ENCODE data around the gene LRIG1.

LRIG1 gene

DNA sequence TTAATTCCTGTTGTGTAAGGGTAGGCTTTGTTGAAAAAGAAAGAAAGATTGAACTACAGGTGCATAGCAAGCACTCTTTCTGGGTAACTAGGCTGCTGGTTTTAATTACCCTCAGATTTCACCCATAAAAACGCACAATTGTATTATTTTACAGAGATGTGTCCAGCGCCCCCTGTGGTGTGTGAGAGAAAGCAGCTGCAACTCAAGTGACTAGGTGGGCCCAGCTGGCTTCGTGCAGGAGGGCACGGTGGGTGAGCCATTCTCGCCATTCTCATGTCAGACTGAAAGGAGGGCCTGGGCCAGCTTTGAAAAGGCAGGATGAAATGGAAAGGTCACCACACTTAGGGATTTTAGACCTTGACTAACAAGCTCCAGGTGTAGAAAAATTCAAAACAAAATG, 122.6 kb downstream of the LRIG1 start:
- TF ChIP-seq ZNF362 (tag by site-specific recombination; IDR thresholded peaks at IDR 0.05) = no peak
- TF ChIP-seq, protein P1, sequence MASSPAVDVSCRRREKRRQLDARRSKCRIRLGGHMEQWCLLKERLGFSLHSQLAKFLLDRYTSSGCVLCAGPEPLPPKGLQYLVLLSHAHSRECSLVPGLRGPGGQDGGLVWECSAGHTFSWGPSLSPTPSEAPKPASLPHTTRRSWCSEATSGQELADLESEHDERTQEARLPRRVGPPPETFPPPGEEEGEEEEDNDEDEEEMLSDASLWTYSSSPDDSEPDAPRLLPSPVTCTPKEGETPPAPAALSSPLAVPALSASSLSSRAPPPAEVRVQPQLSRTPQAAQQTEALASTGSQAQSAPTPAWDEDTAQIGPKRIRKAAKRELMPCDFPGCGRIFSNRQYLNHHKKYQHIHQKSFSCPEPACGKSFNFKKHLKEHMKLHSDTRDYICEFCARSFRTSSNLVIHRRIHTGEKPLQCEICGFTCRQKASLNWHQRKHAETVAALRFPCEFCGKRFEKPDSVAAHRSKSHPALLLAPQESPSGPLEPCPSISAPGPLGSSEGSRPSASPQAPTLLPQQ (tag by site-specific recombination; IDR thresholded peaks at IDR 0.05) = 0 out of 2 replicates have a peak, but pooled peaks have one; percentile 47
- peak; percentile 23; the same call in 1 of the 2 replicates for TF ChIP-seq ZFP69B (tag by site-specific recombination; IDR thresholded peaks at IDR 0.05)
- TF ChIP-seq HOXA7 (CRISPR knock-in tag; IDR thresholded peaks at IDR 0.05; ENCODE audit: borderline replicate concordance) = no peak
- Histone ChIP-seq H3K4me3 (ENCODE audit: low read depth, low read length) (no peak overlapping the region), H3K27ac (ENCODE audit: extremely low read depth, low read depth, low read length) (no peak overlapping the region), H3K9me3 (ENCODE audit: control insufficient read depth, insufficient read depth, low read depth, low read length) (no peaks in the 10 kb centered on the region), H3K36me3 (ENCODE audit: control insufficient read depth in 2 of 2, insufficient read depth in 1 of 2, low read length in 2 of 2) (peaks cover 0 to 74% of the 10 kb centered on the region in 2 experiments; a peak in 1 of 3 replicates), H3K4me1 (ENCODE audit: control insufficient read depth, insufficient read depth, low read length) (no peaks in the 10 kb centered on the region)
- ChIA-PET POLR2A (no interaction called here), CTCF (interaction anchor here (0.6 to 2.2 kb wide), 21 partner anchors 11 to 443 kb away, joined by 3 to 17 read pairs (median 4); no protein-coding TSS in a partner anchor)

DNA sequence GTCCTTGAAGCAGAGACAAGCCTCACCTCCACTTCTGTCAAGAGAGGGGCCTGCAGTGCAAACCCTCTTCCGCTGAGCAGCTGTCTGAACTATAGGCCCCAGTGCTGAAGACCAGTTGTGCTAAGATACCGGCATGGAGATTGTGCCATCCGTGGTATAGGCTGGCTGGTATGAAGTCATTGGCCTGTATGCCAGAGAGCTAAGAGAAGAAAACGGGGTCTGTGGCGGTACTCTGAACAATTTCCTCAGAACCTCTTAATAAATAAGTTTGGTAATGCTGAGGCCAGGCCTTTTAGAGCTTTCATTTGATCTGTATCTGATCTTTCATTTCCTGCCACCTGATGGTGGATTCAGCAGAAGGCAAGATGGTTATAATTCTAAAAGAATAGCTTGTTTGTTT, 123.0 kb downstream of the LRIG1 start:
- H3K4me1 ChIP-seq (ENCODE audit: control insufficient read depth, insufficient read depth, low read length) = no peaks in the 10 kb centered on the region
- H3K9me3 ChIP-seq (ENCODE audit: control insufficient read depth, insufficient read depth, low read depth, low read length) = no peaks in the 10 kb centered on the region
- no peak overlapping the region for H3K4me3 ChIP-seq (ENCODE audit: low read depth, low read length)
- H3K27ac ChIP-seq (ENCODE audit: extremely low read depth, low read depth, low read length) = no peak overlapping the region
- POLR2A ChIA-PET = no interaction called here
- CTCF ChIA-PET = interaction anchor here (0.6 to 2.2 kb wide), 19 partner anchors 9 to 444 kb away, joined by 3 to 17 read pairs (median 4); no protein-coding TSS in a partner anchor
- TF ChIP-seq SCRT1 (tag by site-specific recombination; IDR thresholded peaks at IDR 0.05; ENCODE audit: borderline replicate concordance) (no peak), ZNF354C (tag by site-specific recombination; IDR thresholded peaks at IDR 0.05; ENCODE audit: borderline replicate concordance, low read depth) (no peak), OVOL3 (tag by site-specific recombination; IDR thresholded peaks at IDR 0.05) (no peak), ZNF561 (tag by site-specific recombination; IDR thresholded peaks at IDR 0.05; ENCODE audit: borderline replicate concordance) (no peak), ZNF146 (tag by site-specific recombination; IDR thresholded peaks at IDR 0.05) (no peak), BCL11A (tag by site-specific recombination; IDR thresholded peaks at IDR 0.05; ENCODE audit: low read depth) (no peak), ZNF658 (tag by site-specific recombination; IDR thresholded peaks at IDR 0.05) (no peak), ZNF514 (tag by site-specific recombination; IDR thresholded peaks at IDR 0.05) (no peak), ZFP3 (tag by site-specific recombination; IDR thresholded peaks at IDR 0.05; ENCODE audit: low read depth) (no peak)
- TF ChIP-seq, protein P2, sequence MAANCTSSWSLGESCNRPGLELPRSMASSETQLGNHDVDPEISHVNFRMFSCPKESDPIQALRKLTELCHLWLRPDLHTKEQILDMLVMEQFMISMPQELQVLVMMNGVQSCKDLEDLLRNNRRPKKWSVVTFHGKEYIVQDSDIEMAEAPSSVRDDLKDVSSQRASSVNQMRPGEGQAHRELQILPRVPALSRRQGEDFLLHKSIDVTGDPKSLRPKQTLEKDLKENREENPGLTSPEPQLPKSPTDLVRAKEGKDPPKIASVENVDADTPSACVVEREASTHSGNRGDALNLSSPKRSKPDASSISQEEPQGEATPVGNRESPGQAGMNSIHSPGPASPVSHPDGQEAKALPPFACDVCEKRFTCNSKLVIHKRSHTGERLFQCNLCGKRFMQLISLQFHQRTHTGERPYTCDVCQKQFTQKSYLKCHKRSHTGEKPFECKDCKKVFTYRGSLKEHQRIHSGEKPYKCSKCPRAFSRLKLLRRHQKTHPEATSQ (tag by site-specific recombination; IDR thresholded peaks at IDR 0.05) = no peak
- H3K36me3 ChIP-seq (ENCODE audit: control insufficient read depth in 2 of 2, insufficient read depth in 1 of 2, low read length in 2 of 2) = peaks cover 0 to 70% of the 10 kb centered on the region in 2 experiments; a peak in 1 of 3 replicates

DNA sequence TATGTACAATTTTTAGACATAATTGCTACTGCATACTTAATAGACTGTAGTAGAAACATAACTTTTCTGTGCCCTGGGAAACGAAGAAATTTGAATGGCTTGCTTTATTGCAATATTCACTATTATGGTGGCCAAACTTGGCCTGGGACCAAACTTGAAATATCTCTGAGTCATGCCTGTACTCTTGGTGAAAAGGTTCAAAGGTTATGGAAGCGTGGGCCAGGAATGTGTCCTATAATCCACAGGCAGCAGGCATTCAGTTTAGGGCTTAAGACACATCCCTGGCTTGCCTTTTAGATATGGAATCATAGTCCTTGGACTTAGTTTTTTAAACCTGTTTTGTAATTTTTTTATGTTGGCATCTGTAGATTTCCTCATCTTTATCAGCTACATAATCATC, 124.3 kb downstream of the LRIG1 start:
- Histone ChIP-seq H3K27ac (ENCODE audit: extremely low read depth, low read depth, low read length) (no peak overlapping the region), H3K4me1 (ENCODE audit: control insufficient read depth, insufficient read depth, low read length) (no peaks in the 10 kb centered on the region), H3K36me3 (ENCODE audit: control insufficient read depth in 2 of 2, insufficient read depth in 1 of 2, low read length in 2 of 2) (peaks cover 0 to 57% of the 10 kb centered on the region in 2 experiments; a peak in 1 of 3 replicates), H3K9me3 (ENCODE audit: control insufficient read depth, insufficient read depth, low read depth, low read length) (no peaks in the 10 kb centered on the region), H3K4me3 (ENCODE audit: low read depth, low read length) (no peak overlapping the region)
- POLR2A ChIA-PET = no interaction called here
- CTCF ChIA-PET = interaction anchor here (2.2 kb wide), 1 partner anchor 99 kb away, joined by 17 read pairs; no protein-coding TSS in a partner anchor
- TF ChIP-seq ZNF549 (tag by site-specific recombination; IDR thresholded peaks at IDR 0.05) = no peak
- no peak for TF ChIP-seq ZNF398 (tag by site-specific recombination; IDR thresholded peaks at IDR 0.05)
- no peak for TF ChIP-seq SALL2 (tag by site-specific recombination; IDR thresholded peaks at IDR 0.05; ENCODE audit: borderline replicate concordance)
- no peak for TF ChIP-seq ZNF175 (tag by site-specific recombination; IDR thresholded peaks at IDR 0.05)
- TF ChIP-seq ZNF639 (tag by site-specific recombination; IDR thresholded peaks at IDR 0.05) = no peak
- TF ChIP-seq, protein P3, sequence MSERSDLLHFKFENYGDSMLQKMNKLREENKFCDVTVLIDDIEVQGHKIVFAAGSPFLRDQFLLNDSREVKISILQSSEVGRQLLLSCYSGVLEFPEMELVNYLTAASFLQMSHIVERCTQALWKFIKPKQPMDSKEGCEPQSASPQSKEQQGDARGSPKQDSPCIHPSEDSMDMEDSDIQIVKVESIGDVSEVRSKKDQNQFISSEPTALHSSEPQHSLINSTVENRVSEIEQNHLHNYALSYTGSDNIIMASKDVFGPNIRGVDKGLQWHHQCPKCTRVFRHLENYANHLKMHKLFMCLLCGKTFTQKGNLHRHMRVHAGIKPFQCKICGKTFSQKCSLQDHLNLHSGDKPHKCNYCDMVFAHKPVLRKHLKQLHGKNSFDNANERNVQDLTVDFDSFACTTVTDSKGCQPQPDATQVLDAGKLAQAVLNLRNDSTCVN (tag by site-specific recombination; optimal IDR thresholded peaks at IDR 0.05) = no peak
- TF ChIP-seq ZBTB21 (tag by site-specific recombination; IDR thresholded peaks at IDR 0.05) = no peak
- TF ChIP-seq KLF16 (tag by site-specific recombination; IDR thresholded peaks at IDR 0.05) = no peak
- no peak for TF ChIP-seq ZNF623 (tag by site-specific recombination; IDR thresholded peaks at IDR 0.05)
- TF ChIP-seq ZNF335 (tag by site-specific recombination; conservative IDR thresholded peaks at IDR 0.05) = no peak
